Keratinocyte (primary cell): ENCODE data around the gene PLAU. TPM values are rescaled to one million over a fixed set of nuclear protein-coding genes. Genes with fewer than 3 reads are reported as not detected.

Experiments
- DNase-seq: peaks from one replicate; pipeline ENCODE4 v3.0.0-alpha.2; 2011; ENCODE audit warnings: low read depth, missing footprints, low spot score
- FAIRE-seq: peaks from 2 replicates; lab custom pipeline; 2011; peaks lifted over from hg19 to GRCh38; lab: Jason Lieb, UNC
- H2AFZ ChIP-seq: 2 replicates; pipeline ENCODE4 v1.6.0; 2012; ENCODE audit warnings: low read length, control low read depth, inconsistent platforms; ENCODE audit not compliant: control insufficient read depth
- H3K27ac ChIP-seq: 2 replicates; pipeline ENCODE4 v1.5.1; 2011; ENCODE audit warnings: low read length; ENCODE audit not compliant: control insufficient read depth, insufficient read depth
- H3K27me3 ChIP-seq: 3 replicates; pipeline ENCODE4 v1.6.0; 2011; ENCODE audit warnings: low read length; ENCODE audit not compliant: control insufficient read depth, insufficient read depth; ENCODE audit errors: extremely low read depth
- H3K36me3 ChIP-seq, 2 experiments: 2 replicates in 1 of 2; 3 replicates in 1 of 2; pipeline ENCODE4 v1.5.1; 2011; ENCODE audit warnings: low read length in 2 of 2, mild to moderate bottlenecking in 1 of 2; ENCODE audit not compliant: control insufficient read depth in 2 of 2, insufficient read depth in 2 of 2; ENCODE audit errors: extremely low read depth in 1 of 2
- H3K4me1 ChIP-seq: 3 replicates; pipeline ENCODE4 v1.5.1; 2011; ENCODE audit warnings: low read length; ENCODE audit not compliant: control insufficient read depth, insufficient read depth; ENCODE audit errors: extremely low read depth
- H3K4me2 ChIP-seq: 3 replicates; pipeline ENCODE4 v1.6.0; 2011; ENCODE audit warnings: low read depth, low read length; ENCODE audit not compliant: control insufficient read depth, insufficient read depth; ENCODE audit errors: extremely low read depth
- H3K4me3 ChIP-seq, 3 experiments: fragments of 200-600 bp in 1 of 3; sonication (generic) in 1 of 3; 2 replicates in 2 of 3; 3 replicates in 1 of 3; pipeline ENCODE4 v1.5.1; 2011 to 2016; ENCODE audit warnings: low read length in 3 of 3, mild to moderate bottlenecking in 3 of 3, control low read depth in 2 of 3, inconsistent platforms in 1 of 3, low read depth in 1 of 3, mixed read lengths in 1 of 3, mixed run types in 1 of 3, moderate library complexity in 1 of 3; ENCODE audit not compliant: control insufficient read depth in 2 of 3, insufficient read depth in 2 of 3; ENCODE audit errors: extremely low read depth in 1 of 3
- H3K79me2 ChIP-seq: 2 replicates; pipeline ENCODE4 v1.6.0; 2012; ENCODE audit warnings: low read length; ENCODE audit not compliant: control insufficient read depth, insufficient read depth
- H3K9ac ChIP-seq: 3 replicates; pipeline ENCODE4 v1.6.0; 2011; ENCODE audit warnings: low read length; ENCODE audit not compliant: control insufficient read depth, insufficient read depth; ENCODE audit errors: extremely low read depth
- H3K9me1 ChIP-seq: 3 replicates; pipeline ENCODE4 v1.6.0; 2011; ENCODE audit warnings: low read length; ENCODE audit not compliant: control insufficient read depth, insufficient read depth; ENCODE audit errors: extremely low read depth
- H3K9me3 ChIP-seq: 2 replicates; pipeline ENCODE4 v1.5.1; 2012; ENCODE audit warnings: low read depth, low read length; ENCODE audit not compliant: control insufficient read depth
- H4K20me1 ChIP-seq: 3 replicates; pipeline ENCODE4 v1.6.0; 2011; ENCODE audit warnings: low read length; ENCODE audit not compliant: control insufficient read depth, insufficient read depth; ENCODE audit errors: extremely low read depth
- EZH2 ChIP-seq: IDR thresholded peaks from one replicate; pipeline ENCODE4 v1.6.1; 2012; ENCODE audit warnings: inconsistent platforms, mild to moderate bottlenecking, low read length, moderate library complexity
- dilution Hi-C: fragments of 300-500 bp; cut with MboI; formaldehyde crosslinking; loops from one replicate; pipeline ENCODE4 v1.7.0; 2020; ENCODE audit warnings: low sequenced_read_pairs; ENCODE audit not compliant: extremely low pct_ligation_motif_present
- polyA plus RNA-seq, 5 experiments: library from polyadenylated mRNA; depleted of rRNA in 3 of 5; stranded (reverse) in 3 of 5; stranded (forward) in 1 of 5; unstranded in 1 of 5; fragments of >200 nt; gene quantifications; 1 replicate in 1 of 5; 2 replicates in 3 of 5; 3 replicates in 1 of 5; pipeline versions ENCODE4 v1.2.1 to v1.2.3, GENCODE V29; 2011 to 2012; ENCODE audit warnings: missing spikeins in 2 of 5, low read depth in 1 of 5, low replicate concordance in 1 of 5
- TF ChIP-seq, protein P1 (sequence below), 3 experiments: IDR thresholded peaks in 1 of 3; conservative IDR thresholded peaks in 1 of 3; optimal IDR thresholded peaks in 1 of 3; 2 replicates in 2 of 3; 3 replicates in 1 of 3; pipeline versions ENCODE3 to v1.5.1; 2011; ENCODE audit warnings: low read length in 3 of 3, mild to moderate bottlenecking in 3 of 3, moderate library complexity in 2 of 3, control low read depth in 1 of 3, inconsistent platforms in 1 of 3; ENCODE audit not compliant: insufficient read depth in 2 of 3; ENCODE audit errors: extremely low read depth in 1 of 3

Gene PLAU
- polyA plus RNA-seq, 1 donor (not counting 4 experiments of a cell fraction or from before 2014, with no cell fraction given): 262 TPM

DNA sequence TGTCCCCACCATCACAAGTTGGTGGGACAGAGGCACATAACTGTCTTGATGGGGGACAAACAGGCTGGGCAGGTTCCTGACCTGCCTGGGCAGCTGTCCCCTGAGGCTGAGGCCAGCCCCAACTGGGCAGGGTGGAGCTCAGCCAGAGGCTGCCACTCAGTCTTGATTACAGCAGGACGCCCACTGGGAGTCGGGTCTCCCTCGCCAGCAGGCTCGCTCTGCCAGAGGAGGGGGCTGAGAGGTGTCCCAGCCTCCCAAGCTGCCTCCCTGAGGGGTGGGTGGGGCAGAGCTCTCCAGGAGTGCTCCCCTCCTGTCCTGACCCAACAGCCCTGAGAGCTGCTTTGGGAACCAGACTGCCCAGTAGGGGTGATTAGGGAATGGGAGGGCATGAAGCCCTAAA, 34.8 kb upstream of the PLAU start:
- no peaks in the 10 kb centered on the region for H3K9me3 ChIP-seq
- H3K36me3 ChIP-seq: peaks cover under 1 to 2% of the 10 kb centered on the region in 2 experiments
- H3K27ac ChIP-seq: peak overlapping the region; percentile 10
- peak overlapping the region; percentile 35 for H3K4me2 ChIP-seq
- H3K4me1 ChIP-seq: peaks cover 35% of the 10 kb centered on the region
- H2AFZ ChIP-seq: peak overlapping the region; percentile 6
- H4K20me1 ChIP-seq: no peaks in the 10 kb centered on the region
- H3K27me3 ChIP-seq: no peaks in the 10 kb centered on the region
- dilution Hi-C loops: no loop called here
- no peak for FAIRE-seq
- peaks cover 3% of the 10 kb centered on the region for H3K9me1 ChIP-seq
- TF ChIP-seq EZH2: no peak
- TF ChIP-seq, protein P1, sequence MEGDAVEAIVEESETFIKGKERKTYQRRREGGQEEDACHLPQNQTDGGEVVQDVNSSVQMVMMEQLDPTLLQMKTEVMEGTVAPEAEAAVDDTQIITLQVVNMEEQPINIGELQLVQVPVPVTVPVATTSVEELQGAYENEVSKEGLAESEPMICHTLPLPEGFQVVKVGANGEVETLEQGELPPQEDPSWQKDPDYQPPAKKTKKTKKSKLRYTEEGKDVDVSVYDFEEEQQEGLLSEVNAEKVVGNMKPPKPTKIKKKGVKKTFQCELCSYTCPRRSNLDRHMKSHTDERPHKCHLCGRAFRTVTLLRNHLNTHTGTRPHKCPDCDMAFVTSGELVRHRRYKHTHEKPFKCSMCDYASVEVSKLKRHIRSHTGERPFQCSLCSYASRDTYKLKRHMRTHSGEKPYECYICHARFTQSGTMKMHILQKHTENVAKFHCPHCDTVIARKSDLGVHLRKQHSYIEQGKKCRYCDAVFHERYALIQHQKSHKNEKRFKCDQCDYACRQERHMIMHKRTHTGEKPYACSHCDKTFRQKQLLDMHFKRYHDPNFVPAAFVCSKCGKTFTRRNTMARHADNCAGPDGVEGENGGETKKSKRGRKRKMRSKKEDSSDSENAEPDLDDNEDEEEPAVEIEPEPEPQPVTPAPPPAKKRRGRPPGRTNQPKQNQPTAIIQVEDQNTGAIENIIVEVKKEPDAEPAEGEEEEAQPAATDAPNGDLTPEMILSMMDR (optimal IDR thresholded peaks at IDR 0.05 in 1 of 3, IDR thresholded peaks at IDR 0.05 in 1 of 3, conservative IDR thresholded peaks at IDR 0.05 in 1 of 3; ENCODE audit: extremely low read depth in 1 of 3, insufficient read depth in 2 of 3, low read length in 3 of 3): no peak
- no peak overlapping the region for H3K4me3 ChIP-seq
- H3K9ac ChIP-seq: no peak overlapping the region
- DNase-seq: no peak
- peaks cover 8% of the 10 kb centered on the region for H3K79me2 ChIP-seq

GRCh38 chr10:73876566-73876965, 34.4 kb upstream of the PLAU start:
- TF ChIP-seq, protein P1 (optimal IDR thresholded peaks at IDR 0.05 in 1 of 3, IDR thresholded peaks at IDR 0.05 in 1 of 3, conservative IDR thresholded peaks at IDR 0.05 in 1 of 3; ENCODE audit: extremely low read depth in 1 of 3, insufficient read depth in 2 of 3, low read length in 3 of 3): no peak
- no peak for TF ChIP-seq EZH2
- Histone ChIP-seq H3K9me1 (peaks cover 3% of the 10 kb centered on the region), H3K4me2 (peak overlapping the region; percentile 42), H3K36me3 (peaks cover 0 to 1% of the 10 kb centered on the region in 2 experiments), H3K27me3 (no peaks in the 10 kb centered on the region), H3K27ac (peak overlapping the region; percentile 10), H3K4me3 (no peak overlapping the region), H3K4me1 (peaks cover 35% of the 10 kb centered on the region), H4K20me1 (no peaks in the 10 kb centered on the region), H3K79me2 (peaks cover 7% of the 10 kb centered on the region), H2AFZ (no peak overlapping the region), H3K9ac (no peak overlapping the region), H3K9me3 (no peaks in the 10 kb centered on the region)
- dilution Hi-C loops: no loop called here
- DNase-seq: no peak
- no peak for FAIRE-seq
